Liver (tissue), 9 donors: ENCODE data around the gene ACYP1. TPM values are rescaled to one million over a fixed set of nuclear protein-coding genes. Genes with fewer than 3 reads are reported as not detected.

Experiments
- DNase-seq: peaks from one replicate; pipeline ENCODE4 v3.0.0-alpha.2; 2017; ENCODE audit warnings: low spot score
- H3K27ac ChIP-seq, 2 donors: one replicate each; pipeline ENCODE4 v1.7.0; 2013; ENCODE audit warnings: inconsistent platforms in 2 of 2, low read length in 2 of 2, control low read depth in 1 of 2, low read depth in 1 of 2, mild to moderate bottlenecking in 1 of 2
- H3K27me3 ChIP-seq, 4 donors: one replicate each; pipeline versions ENCODE4 v1.6.1 to v1.7.0; 2013; ENCODE audit warnings: low read length in 3 of 4, inconsistent platforms in 1 of 4, mild to moderate bottlenecking in 1 of 4, moderate library complexity in 1 of 4; ENCODE audit not compliant: control insufficient read depth in 4 of 4, insufficient read depth in 4 of 4
- H3K36me3 ChIP-seq, 4 donors: one replicate each; pipeline versions ENCODE4 v1.6.1 to v1.7.0; 2013; ENCODE audit warnings: low read length in 3 of 4, mild to moderate bottlenecking in 3 of 4, low read depth in 1 of 4, moderate library complexity in 1 of 4; ENCODE audit not compliant: control insufficient read depth in 4 of 4, insufficient read depth in 3 of 4
- H3K4me1 ChIP-seq, 4 donors: one replicate each; pipeline versions ENCODE4 v1.6.1 to v1.7.0; 2013; ENCODE audit warnings: low read length in 3 of 4, mild to moderate bottlenecking in 3 of 4, moderate library complexity in 1 of 4; ENCODE audit not compliant: control insufficient read depth in 4 of 4, insufficient read depth in 4 of 4
- H3K4me3 ChIP-seq, 3 donors: one replicate each; pipeline versions ENCODE4 v1.6.1 to v1.7.0; 2013; ENCODE audit warnings: low read length in 3 of 3, control low read depth in 1 of 3, low read depth in 1 of 3, mild to moderate bottlenecking in 1 of 3
- H3K9ac ChIP-seq, 2 donors: one replicate each; pipeline ENCODE4 v1.7.0; 2013; ENCODE audit warnings: low read length in 2 of 2, mild to moderate bottlenecking in 2 of 2, moderate library complexity in 2 of 2, control low read depth in 1 of 2, low read depth in 1 of 2
- H3K9me3 ChIP-seq, 4 donors: one replicate each; pipeline versions ENCODE4 v1.6.1 to v1.7.0; 2013; ENCODE audit warnings: low read length in 3 of 4; ENCODE audit not compliant: control insufficient read depth in 4 of 4
- CTCF ChIP-seq: fragments of 150-350 bp; IDR thresholded peaks from 2 replicates; pipeline ENCODE4 v1.5.1; 2017; ENCODE audit warnings: improper control_type of control experiment, low read depth, low read length; ENCODE audit not compliant: missing input control
- EGR1 ChIP-seq, 2 donors: IDR thresholded peaks; 2 replicates each; pipeline ENCODE4 v1.6.1; 2016 to 2018; ENCODE audit warnings: antibody characterized with exemption in 2 of 2, low read depth in 2 of 2
- FOXA1 ChIP-seq: IDR thresholded peaks from 2 replicates; pipeline ENCODE4 v1.6.1; 2016; ENCODE audit warnings: antibody characterized with exemption
- FOXA2 ChIP-seq: IDR thresholded peaks from 2 replicates; pipeline ENCODE4 v1.6.1; 2016; ENCODE audit warnings: antibody characterized with exemption
- GABPA ChIP-seq, 2 donors: IDR thresholded peaks in 1 of 2; conservative IDR thresholded peaks in 1 of 2; 2 replicates each; pipeline ENCODE4 v1.6.1; 2016; ENCODE audit warnings: antibody characterized with exemption in 2 of 2, mild to moderate bottlenecking in 1 of 2, moderate library complexity in 1 of 2
- HNF4A ChIP-seq, 2 donors: conservative IDR thresholded peaks; 2 replicates each; pipeline ENCODE4 v1.6.1; 2016; ENCODE audit warnings: antibody characterized with exemption in 2 of 2, mild to moderate bottlenecking in 2 of 2
- HNF4G ChIP-seq: IDR thresholded peaks from 2 replicates; pipeline ENCODE4 v1.6.1; 2016; ENCODE audit warnings: antibody characterized with exemption
- JUND ChIP-seq, 2 donors: IDR thresholded peaks; 2 replicates each; pipeline ENCODE4 v1.6.1; 2016; ENCODE audit warnings: antibody characterized with exemption in 2 of 2
- MAX ChIP-seq: IDR thresholded peaks from 2 replicates; pipeline ENCODE4 v1.6.1; 2016; ENCODE audit warnings: antibody characterized with exemption
- NR2F2 ChIP-seq: IDR thresholded peaks from 2 replicates; pipeline ENCODE4 v1.6.1; 2016; ENCODE audit warnings: antibody characterized with exemption
- RAD21 ChIP-seq, 2 donors: IDR thresholded peaks; 2 replicates each; pipeline ENCODE4 v1.6.1; 2016; ENCODE audit warnings: antibody characterized with exemption in 2 of 2, mild to moderate bottlenecking in 2 of 2
- RXRA ChIP-seq, 2 donors: IDR thresholded peaks; 2 replicates each; pipeline ENCODE4 v1.6.1; 2017 to 2018; ENCODE audit warnings: antibody characterized with exemption in 2 of 2, mild to moderate bottlenecking in 1 of 2
- SP1 ChIP-seq: IDR thresholded peaks from 2 replicates; pipeline ENCODE4 v1.6.1; 2018; ENCODE audit warnings: antibody characterized with exemption, mild to moderate bottlenecking
- TAF1 ChIP-seq: conservative IDR thresholded peaks from 2 replicates; pipeline ENCODE4 v1.6.1; 2016; ENCODE audit warnings: antibody characterized with exemption, mild to moderate bottlenecking
- YY1 ChIP-seq: IDR thresholded peaks from 2 replicates; pipeline ENCODE4 v1.6.1; 2016; ENCODE audit warnings: antibody characterized with exemption, mild to moderate bottlenecking
- ZBTB33 ChIP-seq: IDR thresholded peaks from 2 replicates; pipeline ENCODE4 v1.6.1; 2016; ENCODE audit warnings: antibody characterized with exemption
- WGBS: extraction: QIAGEN DNeasy Blood & Tissue Kit; methylation state at CpG from one replicate; pipeline ENCODE4 v1.1.7; 2013; 5-methylcytosine and 5-hydroxymethylcytosine counted together
- polyA plus RNA-seq, 2 donors: library from polyadenylated mRNA; stranded (reverse) in 1 of 2; unstranded in 1 of 2; fragments of 200-250 nt in 1 of 2; fragments of >200 nt in 1 of 2; fragmentation: Nextera tagmentation in 1 of 2; extraction: Ambion mirVana in 1 of 2; gene quantifications; one replicate each; pipeline versions ENCODE4 v1.2.1 to v1.2.3, GENCODE V29; 2013 to 2015
- total RNA-seq, 2 donors: library from RNA; depleted of rRNA; stranded (reverse); fragments of >200 nt; gene quantifications; one replicate each; pipeline ENCODE4 v1.2.3, GENCODE V29; 2014
- TF ChIP-seq, protein P1 (sequence below): IDR thresholded peaks from 2 replicates; pipeline ENCODE4 v1.6.1; 2016; ENCODE audit warnings: antibody characterized with exemption
- TF ChIP-seq, protein P2 (sequence below): IDR thresholded peaks from 2 replicates; pipeline ENCODE4 v1.6.1; 2016; ENCODE audit warnings: antibody characterized with exemption, mild to moderate bottlenecking
- donor health status: healthy.
- donor health status: healthy.
- donor health status: healthy.
- donor health status: healthy.
- donor health status: healthy.

Gene ACYP1
- total and polyA plus RNA-seq, 4 donors: 2.1 to 7.5 (median 4.0) TPM

- TF ChIP-seq RAD21 (IDR thresholded peaks at IDR 0.05): no peak
- TF ChIP-seq CTCF: no peak
- no peak for TF ChIP-seq FOXA1
- peak; percentile 22 for TF ChIP-seq YY1
- TF ChIP-seq JUND (IDR thresholded peaks at IDR 0.05): no peak
- TF ChIP-seq HNF4A (conservative IDR thresholded peaks at IDR 0.05): peak; percentile 29 to 42
- no peak for TF ChIP-seq TAF1
- TF ChIP-seq ZBTB33: no peak
- no peak for TF ChIP-seq HNF4G
- TF ChIP-seq EGR1 (IDR thresholded peaks at IDR 0.05; ENCODE audit: low read depth in 2 of 2): no peak
- TF ChIP-seq, protein P1, sequence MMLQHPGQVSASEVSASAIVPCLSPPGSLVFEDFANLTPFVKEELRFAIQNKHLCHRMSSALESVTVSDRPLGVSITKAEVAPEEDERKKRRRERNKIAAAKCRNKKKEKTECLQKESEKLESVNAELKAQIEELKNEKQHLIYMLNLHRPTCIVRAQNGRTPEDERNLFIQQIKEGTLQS: no peak
- TF ChIP-seq NR2F2: no peak
- peak in 1 of 2 donors; percentile 80 for TF ChIP-seq RXRA (IDR thresholded peaks at IDR 0.05)
- TF ChIP-seq, protein P2, sequence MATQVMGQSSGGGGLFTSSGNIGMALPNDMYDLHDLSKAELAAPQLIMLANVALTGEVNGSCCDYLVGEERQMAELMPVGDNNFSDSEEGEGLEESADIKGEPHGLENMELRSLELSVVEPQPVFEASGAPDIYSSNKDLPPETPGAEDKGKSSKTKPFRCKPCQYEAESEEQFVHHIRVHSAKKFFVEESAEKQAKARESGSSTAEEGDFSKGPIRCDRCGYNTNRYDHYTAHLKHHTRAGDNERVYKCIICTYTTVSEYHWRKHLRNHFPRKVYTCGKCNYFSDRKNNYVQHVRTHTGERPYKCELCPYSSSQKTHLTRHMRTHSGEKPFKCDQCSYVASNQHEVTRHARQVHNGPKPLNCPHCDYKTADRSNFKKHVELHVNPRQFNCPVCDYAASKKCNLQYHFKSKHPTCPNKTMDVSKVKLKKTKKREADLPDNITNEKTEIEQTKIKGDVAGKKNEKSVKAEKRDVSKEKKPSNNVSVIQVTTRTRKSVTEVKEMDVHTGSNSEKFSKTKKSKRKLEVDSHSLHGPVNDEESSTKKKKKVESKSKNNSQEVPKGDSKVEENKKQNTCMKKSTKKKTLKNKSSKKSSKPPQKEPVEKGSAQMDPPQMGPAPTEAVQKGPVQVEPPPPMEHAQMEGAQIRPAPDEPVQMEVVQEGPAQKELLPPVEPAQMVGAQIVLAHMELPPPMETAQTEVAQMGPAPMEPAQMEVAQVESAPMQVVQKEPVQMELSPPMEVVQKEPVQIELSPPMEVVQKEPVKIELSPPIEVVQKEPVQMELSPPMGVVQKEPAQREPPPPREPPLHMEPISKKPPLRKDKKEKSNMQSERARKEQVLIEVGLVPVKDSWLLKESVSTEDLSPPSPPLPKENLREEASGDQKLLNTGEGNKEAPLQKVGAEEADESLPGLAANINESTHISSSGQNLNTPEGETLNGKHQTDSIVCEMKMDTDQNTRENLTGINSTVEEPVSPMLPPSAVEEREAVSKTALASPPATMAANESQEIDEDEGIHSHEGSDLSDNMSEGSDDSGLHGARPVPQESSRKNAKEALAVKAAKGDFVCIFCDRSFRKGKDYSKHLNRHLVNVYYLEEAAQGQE: peak; percentile 8
- peak; percentile 86 for TF ChIP-seq MAX
- TF ChIP-seq GABPA (IDR thresholded peaks at IDR 0.05 in 1 of 2, conservative IDR thresholded peaks at IDR 0.05 in 1 of 2): no peak
- no peak for TF ChIP-seq FOXA2
- TF ChIP-seq SP1: no peak
- DNase-seq: peak; percentile 85
- peaks cover 0 to 7% (median 5%) of the 10 kb centered on the region in 4 donors for H3K4me1 ChIP-seq
- peak within 1 kb of the TSS; percentile 94 to 96 for H3K27ac ChIP-seq
- H3K9ac ChIP-seq: peak within 1 kb of the TSS; percentile 90 to 92
- H3K4me3 ChIP-seq: peak within 1 kb of the TSS; percentile 61 to 84 (median 74)
- H3K36me3 ChIP-seq: no peaks in the 10 kb centered on the region
- WGBS: under 1% methylated on average over 59 of the region's 59 CpGs
- no peaks in the 10 kb centered on the region for H3K9me3 ChIP-seq
- H3K27me3 ChIP-seq: no peaks in the 10 kb centered on the region
Observed at GRCh38 chr14:75050852-75051555, 12.8 kb downstream of the ACYP1 start, which contains the start of gene MLH3. Gene MLH3 (minus strand): TSS chr14:75051467. CDS start chr14:75049655, 1,812 bp downstream.
